Stimulated activated naive CD8-positive, alpha-beta T cell treated with anti-CD3 and anti-CD28 coated beads, Interleukin-15, amount 100 ng/mL, for 72 hours (primary cell): Measurements from ENCODE around the gene TBL1XR1.
A peak's percentile ranks its signal among the peaks of the same experiment; 100 is the strongest.

Experiments used
- ATAC-seq: fragments of 150-1000 bp; cut with Tn5 transposase; 2 replicates; pipeline ENCODE4 v1.10.0; 2021; ENCODE audit warnings: mild to moderate bottlenecking, moderate library complexity
- DNase-seq, 2 donors: peaks; one replicate each; pipeline ENCODE4 v3.0.0; 2021 to 2022
- H3K27ac Mint-ChIP-seq, 2 donors: one replicate each; pipeline ENCODE4 v1.8.0; 2022; ENCODE audit warnings: mild to moderate bottlenecking in 2 of 2, mixed read lengths in 2 of 2, moderate library complexity in 2 of 2
- H3K27me3 Mint-ChIP-seq: one replicate; pipeline ENCODE4 v1.8.0; 2022; ENCODE audit warnings: mixed read lengths
- H3K4me1 Mint-ChIP-seq: one replicate; pipeline ENCODE4 v1.8.0; 2022; ENCODE audit warnings: mild to moderate bottlenecking, mixed read lengths
- H3K4me3 Mint-ChIP-seq, 2 donors: one replicate each; pipeline ENCODE4 v1.8.0; 2022; ENCODE audit warnings: mild to moderate bottlenecking in 2 of 2, mixed read lengths in 2 of 2, moderate library complexity in 1 of 2
- H3K9me3 Mint-ChIP-seq, 2 donors: one replicate each; pipeline ENCODE4 v1.8.0; 2022; ENCODE audit warnings: mixed read lengths in 2 of 2

Gene TBL1XR1

DNA sequence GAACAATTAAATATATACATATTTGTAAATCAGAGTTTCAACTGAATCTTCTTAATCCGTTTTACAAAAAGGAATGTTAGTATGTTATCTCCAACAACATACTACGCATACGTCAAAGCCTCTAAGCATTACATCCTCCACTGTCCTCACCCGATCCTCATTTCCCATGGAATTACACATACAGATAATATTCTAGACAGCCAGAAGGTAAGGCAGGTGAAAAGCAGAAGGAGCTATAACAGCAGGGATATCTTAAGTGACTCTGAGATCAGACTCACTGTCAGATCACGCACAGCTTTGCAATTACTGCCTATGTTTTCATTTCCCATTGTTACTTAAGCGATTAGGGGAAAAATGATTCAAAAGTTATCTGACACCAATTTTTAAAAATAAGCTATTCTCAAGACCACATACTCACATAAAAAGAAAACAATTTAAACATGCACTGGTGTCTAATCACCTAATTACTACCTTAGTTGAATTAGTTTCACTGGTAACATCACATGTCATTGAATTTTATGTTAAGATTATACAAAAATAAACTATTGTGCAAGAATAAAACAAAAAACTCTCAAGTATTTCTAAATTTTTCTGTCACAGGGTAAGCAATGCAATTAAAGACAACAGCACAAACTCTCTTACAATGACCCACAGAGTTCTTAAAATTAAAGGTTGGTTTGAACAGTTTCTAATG, 92.8 kb downstream of the TBL1XR1 start:
- ATAC-seq (no peak), DNase-seq (no peak)
- peaks cover 0 to 4% of the 10 kb centered on the region in 2 donors for H3K9me3 Mint-ChIP-seq
- no peak overlapping the region for H3K27ac Mint-ChIP-seq
- no peak overlapping the region for H3K4me3 Mint-ChIP-seq
- H3K4me1 Mint-ChIP-seq = peaks cover 45% of the 10 kb centered on the region
- no peaks in the 10 kb centered on the region for H3K27me3 Mint-ChIP-seq

- Mint-ChIP-seq H3K9me3 (peaks cover 0 to 4% of the 10 kb centered on the region in 2 donors), H3K27me3 (no peaks in the 10 kb centered on the region), H3K4me1 (peaks cover 41% of the 10 kb centered on the region), H3K27ac (peak overlapping the region in 1 of 2 donors; percentile 52), H3K4me3 (no peak overlapping the region)
- DNase-seq (no peak), ATAC-seq (no peak)
Observed at GRCh38 chr3:177102553-177102952, 94.7 kb downstream of the TBL1XR1 start.

DNA sequence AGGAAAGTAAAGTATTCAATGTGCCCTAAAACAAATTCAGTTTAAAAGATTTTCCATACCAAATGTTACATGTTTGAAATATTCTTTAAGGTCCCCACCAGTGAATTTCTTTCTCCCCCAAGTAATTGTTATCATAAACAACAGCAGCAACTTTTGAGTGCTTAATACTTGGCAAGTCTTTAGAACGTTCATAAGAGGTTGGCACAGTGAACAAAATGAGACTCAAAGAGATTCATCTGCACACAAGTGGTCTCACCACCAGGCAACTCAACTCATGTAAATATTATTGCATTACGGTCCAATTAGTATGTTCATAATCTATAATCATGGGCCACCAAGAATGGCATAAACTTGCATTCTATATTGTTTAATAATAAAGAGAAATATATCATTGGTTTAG, 98.7 kb downstream of the TBL1XR1 start:
- no peaks in the 10 kb centered on the region for H3K27me3 Mint-ChIP-seq
- DNase-seq (no peak), ATAC-seq (no peak)
- peaks cover 20 to 29% of the 10 kb centered on the region in 2 donors for H3K9me3 Mint-ChIP-seq
- H3K4me1 Mint-ChIP-seq = peaks cover 31% of the 10 kb centered on the region
- H3K4me3 Mint-ChIP-seq = no peak overlapping the region
- no peak overlapping the region for H3K27ac Mint-ChIP-seq

GRCh38 chr3:177096615-177097014, 100.7 kb downstream of the TBL1XR1 start:
- Mint-ChIP-seq H3K4me3 (no peak overlapping the region), H3K27ac (peak overlapping the region in 1 of 2 donors; percentile 7), H3K27me3 (no peaks in the 10 kb centered on the region), H3K9me3 (peaks cover 31 to 35% of the 10 kb centered on the region in 2 donors), H3K4me1 (peaks cover 36% of the 10 kb centered on the region)
- ATAC-seq (no peak), DNase-seq (no peak)

- peaks cover 31 to 35% of the 10 kb centered on the region in 2 donors for H3K9me3 Mint-ChIP-seq
- no peak for ATAC-seq
Observed at GRCh38 chr3:177093966-177094365, 103.3 kb downstream of the TBL1XR1 start.

GRCh38 chr3:177089901-177090300, 107.4 kb downstream of the TBL1XR1 start:
- ATAC-seq (no peak), DNase-seq (no peak)
- no peak overlapping the region for H3K27ac Mint-ChIP-seq
- H3K27me3 Mint-ChIP-seq = no peaks in the 10 kb centered on the region
- H3K4me1 Mint-ChIP-seq = peaks cover 55% of the 10 kb centered on the region
- H3K4me3 Mint-ChIP-seq = no peak overlapping the region
- H3K9me3 Mint-ChIP-seq = peaks cover 22 to 24% of the 10 kb centered on the region in 2 donors

More at GRCh38 chr3:177093966-177094365, 103.3 kb downstream of the TBL1XR1 start:
- Mint-ChIP-seq H3K4me3 (no peak overlapping the region), H3K4me1 (peaks cover 46% of the 10 kb centered on the region), H3K27ac (no peak overlapping the region), H3K27me3 (no peaks in the 10 kb centered on the region)
- DNase-seq = no peak

DNA sequence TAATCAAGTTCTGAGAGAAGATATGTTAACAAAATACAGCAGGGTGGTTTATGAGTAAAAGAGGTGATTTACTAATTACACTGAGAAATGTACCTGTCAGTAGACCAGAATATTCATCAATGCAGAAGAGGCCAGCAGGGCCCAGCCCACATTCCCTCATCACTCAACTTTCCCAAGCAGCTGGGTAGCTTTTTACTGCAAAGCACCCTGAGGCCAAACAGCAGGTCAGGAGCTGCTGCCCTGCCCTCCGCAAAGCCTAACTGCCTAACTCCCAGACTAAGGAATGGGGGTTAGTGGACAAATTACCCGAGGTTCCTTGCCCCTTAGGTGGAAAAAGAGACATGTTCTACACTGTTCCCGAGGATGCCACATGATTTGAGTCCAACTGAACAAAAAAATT, 108.2 kb downstream of the TBL1XR1 start:
- no peak overlapping the region for H3K4me3 Mint-ChIP-seq
- no peak overlapping the region for H3K27ac Mint-ChIP-seq
- no peak for ATAC-seq
- DNase-seq = no peak
- peaks cover 16% of the 10 kb centered on the region in 2 donors for H3K9me3 Mint-ChIP-seq
- peaks cover 51% of the 10 kb centered on the region for H3K4me1 Mint-ChIP-seq
- no peaks in the 10 kb centered on the region for H3K27me3 Mint-ChIP-seq

DNA sequence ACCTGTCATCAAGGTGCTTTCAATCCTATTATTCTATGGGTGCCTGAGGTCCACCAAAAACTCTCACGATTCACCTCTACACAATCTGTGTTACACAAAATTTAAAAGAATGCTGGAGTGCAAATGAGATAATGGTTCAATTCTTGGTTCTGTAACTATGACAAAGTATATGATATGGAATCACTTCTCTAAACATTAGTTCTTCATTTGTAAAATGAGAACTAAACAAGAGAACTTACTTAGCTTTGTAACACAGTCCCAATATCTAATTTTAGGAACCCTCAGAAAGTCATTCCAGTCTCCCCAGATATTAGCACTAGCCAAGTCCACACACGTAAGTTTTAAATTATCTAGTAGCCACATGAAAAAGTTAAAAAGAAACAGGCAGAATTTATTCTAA, 111.5 kb downstream of the TBL1XR1 start:
- no peak overlapping the region for H3K27ac Mint-ChIP-seq

DNA sequence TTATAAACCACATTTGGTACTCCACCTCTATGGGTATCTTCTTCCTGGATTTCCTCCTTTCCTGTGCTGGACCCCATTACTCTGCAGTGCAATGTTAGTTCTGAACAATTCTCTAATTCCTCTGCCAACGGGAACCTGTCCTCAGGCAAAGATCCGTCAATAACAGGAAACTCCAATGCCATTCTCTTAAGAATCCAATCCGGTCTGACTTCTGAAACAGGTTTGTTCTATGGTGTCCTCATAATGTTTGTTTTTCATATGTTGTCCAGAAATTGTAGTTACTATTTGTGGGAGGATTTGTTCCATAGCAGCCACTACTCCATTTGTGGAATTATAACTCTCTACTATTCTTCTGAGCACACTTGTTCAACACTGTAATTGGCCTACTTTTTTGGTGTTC, 112.7 kb downstream of the TBL1XR1 start:
- H3K4me3 Mint-ChIP-seq = no peak overlapping the region
- DNase-seq (no peak), ATAC-seq (no peak)
- no peaks in the 10 kb centered on the region for H3K27me3 Mint-ChIP-seq
- H3K27ac Mint-ChIP-seq = no peak overlapping the region
- H3K4me1 Mint-ChIP-seq = peaks cover 31% of the 10 kb centered on the region
- H3K9me3 Mint-ChIP-seq = no peaks in the 10 kb centered on the region

More for the DNA sequence above, 111.5 kb downstream of the TBL1XR1 start:
- DNase-seq (no peak), ATAC-seq (no peak)
- Mint-ChIP-seq H3K4me1 (peaks cover 38% of the 10 kb centered on the region), H3K9me3 (no peaks in the 10 kb centered on the region), H3K4me3 (no peak overlapping the region), H3K27me3 (no peaks in the 10 kb centered on the region)

DNA sequence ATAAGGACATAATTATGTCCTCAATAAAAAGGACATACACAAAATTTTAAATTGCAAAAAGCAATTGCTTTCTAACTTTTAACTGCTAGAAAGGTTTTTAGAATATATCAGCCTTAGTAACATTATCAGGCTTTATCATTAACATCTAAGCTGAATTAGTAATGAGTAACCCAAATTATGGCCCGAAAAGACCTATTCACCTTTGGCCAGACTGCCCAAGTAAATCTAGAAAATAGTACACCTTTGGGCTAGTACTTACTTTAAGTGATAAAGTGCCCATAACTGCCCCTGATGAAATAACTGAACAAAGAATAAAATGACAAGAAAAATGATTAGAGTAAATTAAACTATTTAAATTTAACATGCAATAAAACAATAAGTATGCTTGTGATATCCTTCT, 117.2 kb downstream of the TBL1XR1 start:
- Mint-ChIP-seq H3K9me3 (no peaks in the 10 kb centered on the region), H3K4me3 (no peak overlapping the region), H3K27ac (no peak overlapping the region), H3K4me1 (peaks cover 6% of the 10 kb centered on the region), H3K27me3 (no peaks in the 10 kb centered on the region)
- ATAC-seq (no peak), DNase-seq (no peak)

DNA sequence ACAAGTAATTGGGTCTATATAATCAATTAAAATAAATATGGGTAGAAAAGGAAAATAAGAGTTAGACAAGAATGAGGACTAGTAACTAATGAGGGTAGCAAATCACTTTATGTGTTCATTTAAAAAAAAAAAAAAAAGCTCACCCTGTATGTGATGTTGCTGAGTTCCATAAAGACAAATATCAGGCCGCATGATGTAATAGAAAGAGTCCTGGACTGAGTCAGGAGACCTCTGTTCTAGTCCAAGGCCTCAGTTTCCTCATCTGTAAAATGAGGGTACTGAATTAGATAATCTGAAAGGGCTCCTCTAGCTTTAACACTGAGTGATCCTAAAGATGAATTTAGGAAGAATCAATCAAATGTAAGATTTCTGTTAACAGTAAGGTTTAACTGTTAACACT, 117.6 kb downstream of the TBL1XR1 start:
- Mint-ChIP-seq H3K27me3 (no peaks in the 10 kb centered on the region), H3K27ac (no peak overlapping the region), H3K4me1 (peaks cover 6% of the 10 kb centered on the region), H3K9me3 (no peaks in the 10 kb centered on the region), H3K4me3 (no peak overlapping the region)
- DNase-seq = no peak
- no peak for ATAC-seq

DNA sequence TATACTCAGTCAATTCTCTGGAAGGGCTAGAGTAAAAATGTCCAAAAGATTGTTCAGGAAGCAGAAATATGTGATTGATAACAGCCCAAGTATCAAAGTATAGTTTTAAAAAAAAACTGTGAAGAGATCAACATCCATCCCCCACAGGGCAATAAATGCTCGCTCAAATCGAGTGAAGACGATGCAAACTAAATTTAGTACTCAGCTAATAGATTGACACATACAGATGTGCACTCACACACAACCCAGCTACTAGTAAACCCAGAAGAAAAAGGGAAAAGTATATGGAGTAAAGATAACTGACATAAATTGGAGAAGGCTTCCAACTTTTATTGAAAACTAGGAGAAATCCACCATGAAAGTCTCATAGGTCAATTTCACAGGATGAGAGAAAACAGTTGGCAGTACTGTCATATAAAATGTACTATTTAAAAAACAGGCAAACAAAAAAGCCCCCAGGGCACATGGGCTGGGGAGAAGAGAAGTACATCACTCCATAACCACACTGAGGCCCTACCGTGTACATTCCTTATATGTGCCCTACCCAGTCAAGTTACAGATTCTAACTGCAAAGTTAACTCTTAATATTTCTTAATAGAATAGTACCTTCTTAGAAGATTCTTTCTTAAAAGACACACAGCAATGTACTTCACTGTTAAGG, 125.7 kb downstream of the TBL1XR1 start:
- no peaks in the 10 kb centered on the region for H3K27me3 Mint-ChIP-seq
- no peaks in the 10 kb centered on the region for H3K9me3 Mint-ChIP-seq
- H3K4me3 Mint-ChIP-seq = no peak overlapping the region
- ATAC-seq (no peak), DNase-seq (no peak)
- peaks cover 32% of the 10 kb centered on the region for H3K4me1 Mint-ChIP-seq
- H3K27ac Mint-ChIP-seq = no peak overlapping the region

DNA sequence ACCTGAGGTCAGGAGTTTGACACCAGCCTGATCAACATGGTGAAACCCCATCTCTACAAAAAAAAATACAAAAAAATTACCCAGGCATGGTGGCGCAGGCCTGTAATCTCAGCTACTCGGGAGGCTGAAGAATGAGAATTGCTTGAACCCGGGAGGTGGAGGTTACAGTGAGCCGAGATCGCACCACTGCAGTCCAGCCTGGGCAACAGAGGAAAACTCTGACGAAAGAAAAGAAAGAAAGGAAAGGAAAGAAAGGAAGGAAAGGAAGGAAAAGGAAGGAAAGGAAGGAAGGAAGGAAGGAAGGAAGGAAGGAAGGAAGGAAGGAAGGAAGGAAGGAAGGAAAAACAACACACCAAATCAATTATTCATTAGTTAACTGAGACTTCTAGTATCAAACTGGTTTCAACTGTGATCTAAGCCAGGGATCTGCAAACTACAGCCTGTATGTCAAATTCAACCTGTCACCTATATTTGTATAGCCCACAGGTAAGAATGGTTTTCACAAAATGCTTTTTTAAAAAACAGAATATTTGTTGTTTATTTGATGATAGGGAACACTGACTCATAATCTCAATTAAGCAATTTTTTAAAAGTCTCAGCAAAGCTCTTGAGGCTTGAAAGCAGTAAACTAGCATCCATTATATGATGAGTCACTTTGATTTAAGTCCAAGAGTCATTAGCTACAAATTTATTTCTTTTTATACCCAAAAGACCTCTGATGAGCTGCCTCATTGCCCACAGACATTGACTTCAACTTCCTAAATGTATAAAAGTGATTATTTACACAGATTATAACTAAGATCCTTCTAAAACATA, 127.6 kb downstream of the TBL1XR1 start:
- H3K9me3 Mint-ChIP-seq = no peaks in the 10 kb centered on the region
- H3K27ac Mint-ChIP-seq = peak overlapping the region; percentile 14 to 59
- no peak for DNase-seq
- H3K4me3 Mint-ChIP-seq = no peak overlapping the region
- ATAC-seq = no peak
- H3K4me1 Mint-ChIP-seq = peaks cover 40% of the 10 kb centered on the region
- H3K27me3 Mint-ChIP-seq = no peaks in the 10 kb centered on the region

DNA sequence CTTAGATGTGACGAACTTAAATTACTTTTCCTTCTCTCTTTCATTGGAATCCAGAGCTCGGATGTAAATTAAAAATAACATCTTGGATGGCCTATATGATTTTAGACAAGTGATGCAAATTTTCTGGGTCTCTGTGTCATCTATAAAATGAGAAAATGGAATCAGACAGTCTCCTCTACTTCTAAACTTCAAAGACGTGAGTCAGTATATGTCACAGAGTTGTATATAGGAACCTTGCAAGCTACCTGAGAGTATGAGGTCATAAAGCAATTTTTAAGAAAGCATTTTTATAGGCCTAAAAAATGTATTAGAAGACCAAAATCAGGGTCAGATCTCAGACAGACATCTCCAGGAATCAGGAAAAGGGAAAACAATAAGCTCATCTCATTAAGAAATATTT, 128.3 kb downstream of the TBL1XR1 start:
- Mint-ChIP-seq H3K4me1 (peaks cover 38% of the 10 kb centered on the region), H3K27ac (no peak overlapping the region), H3K27me3 (no peaks in the 10 kb centered on the region), H3K9me3 (no peaks in the 10 kb centered on the region), H3K4me3 (no peak overlapping the region)
- ATAC-seq = no peak
- DNase-seq = no peak

DNA sequence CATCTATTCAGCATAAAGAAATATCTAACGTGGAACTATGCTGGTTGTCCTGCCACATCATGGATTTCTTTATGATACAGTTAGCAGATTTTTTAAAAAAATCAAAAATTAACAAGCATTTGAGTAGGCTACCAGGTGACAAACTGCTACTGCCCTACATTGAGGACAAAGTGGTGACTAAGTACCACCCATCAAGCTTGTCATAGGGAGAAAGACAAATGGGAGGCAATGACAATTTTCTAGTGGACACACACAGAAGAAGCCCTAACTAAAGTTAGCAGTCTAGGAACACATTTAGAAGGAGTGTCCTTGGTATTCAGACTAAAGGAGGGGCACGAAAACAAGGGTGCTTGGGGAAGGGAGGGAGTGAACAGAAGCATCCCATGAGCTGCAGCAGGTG, 131.2 kb downstream of the TBL1XR1 start:
- Mint-ChIP-seq H3K27me3 (no peaks in the 10 kb centered on the region), H3K4me3 (no peak overlapping the region), H3K9me3 (no peaks in the 10 kb centered on the region), H3K4me1 (peaks cover 54% of the 10 kb centered on the region), H3K27ac (no peak overlapping the region)
- DNase-seq (no peak), ATAC-seq (no peak)
